ENCODE measurements around the gene UCN2.

DNA sequence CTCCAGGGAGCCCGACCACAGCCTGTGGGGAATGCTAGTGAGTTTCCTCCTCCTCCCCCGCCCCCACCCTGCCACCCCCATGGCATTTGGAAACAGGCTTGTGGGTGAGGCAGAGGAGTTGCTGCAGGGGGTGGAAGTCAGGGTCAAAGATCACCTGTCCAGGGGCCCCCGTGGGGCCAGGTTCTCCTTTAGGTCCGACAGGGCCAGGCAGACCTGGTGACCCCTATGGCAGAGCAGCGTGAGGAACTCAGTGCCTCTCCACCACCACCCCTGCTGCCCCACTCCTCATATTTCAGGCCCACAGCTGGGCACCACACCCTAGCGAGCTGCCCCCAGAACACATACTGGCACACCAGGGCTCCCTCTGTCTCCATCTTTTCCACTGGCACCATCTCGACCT, 8.9 kb upstream of the UCN2 start:
- TF ChIP-seq EP300 (IDR thresholded peaks at IDR 0.05) = no peak
- TF ChIP-seq, protein P1, sequence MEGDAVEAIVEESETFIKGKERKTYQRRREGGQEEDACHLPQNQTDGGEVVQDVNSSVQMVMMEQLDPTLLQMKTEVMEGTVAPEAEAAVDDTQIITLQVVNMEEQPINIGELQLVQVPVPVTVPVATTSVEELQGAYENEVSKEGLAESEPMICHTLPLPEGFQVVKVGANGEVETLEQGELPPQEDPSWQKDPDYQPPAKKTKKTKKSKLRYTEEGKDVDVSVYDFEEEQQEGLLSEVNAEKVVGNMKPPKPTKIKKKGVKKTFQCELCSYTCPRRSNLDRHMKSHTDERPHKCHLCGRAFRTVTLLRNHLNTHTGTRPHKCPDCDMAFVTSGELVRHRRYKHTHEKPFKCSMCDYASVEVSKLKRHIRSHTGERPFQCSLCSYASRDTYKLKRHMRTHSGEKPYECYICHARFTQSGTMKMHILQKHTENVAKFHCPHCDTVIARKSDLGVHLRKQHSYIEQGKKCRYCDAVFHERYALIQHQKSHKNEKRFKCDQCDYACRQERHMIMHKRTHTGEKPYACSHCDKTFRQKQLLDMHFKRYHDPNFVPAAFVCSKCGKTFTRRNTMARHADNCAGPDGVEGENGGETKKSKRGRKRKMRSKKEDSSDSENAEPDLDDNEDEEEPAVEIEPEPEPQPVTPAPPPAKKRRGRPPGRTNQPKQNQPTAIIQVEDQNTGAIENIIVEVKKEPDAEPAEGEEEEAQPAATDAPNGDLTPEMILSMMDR (IDR thresholded peaks at IDR 0.05) = no peak
- TF ChIP-seq SMC3 (IDR thresholded peaks at IDR 0.05) = no peak
- no peak for TF ChIP-seq HDAC2 (IDR thresholded peaks at IDR 0.05)
- no peak for TF ChIP-seq POLR2A (IDR thresholded peaks at IDR 0.05; ENCODE audit: low read length)
- no peak for TF ChIP-seq RCOR1 (IDR thresholded peaks at IDR 0.05; ENCODE audit: low read depth, low read length)

Data from A549 (cell line).